GM23338 (cell line): Measurements from ENCODE around the gene FAM20A. TPM values are rescaled to one million over a fixed set of nuclear protein-coding genes. Genes with fewer than 3 reads are reported as not detected.

ENCODE experiments used
- ATAC-seq: fragments of 200-7000 bp; cut with Tn5 transposase; 3 replicates; pipeline ENCODE4 v1.9.1; 2020
- DNase-seq: peaks from one replicate; pipeline ENCODE4 v3.0.0-alpha.2; 2015; ENCODE audit warnings: low spot score
- H2AFZ ChIP-seq: fragments of 200-600 bp; sonication (generic); 2 replicates; pipeline ENCODE4 v1.8.0; 2016; ENCODE audit warnings: antibody characterized with exemption, mild to moderate bottlenecking, moderate library complexity
- H3F3A ChIP-seq: fragments of 200-600 bp; sonication (generic); replicated peaks from 2 replicates; pipeline ENCODE4 v1.8.0; 2017; ENCODE audit warnings: antibody characterized with exemption, mixed run types, low read depth
- H3K27ac ChIP-seq: fragments of 200-600 bp; sonication (generic); 2 replicates; pipeline ENCODE4 v1.6.1; 2016; ENCODE audit warnings: low read depth
- H3K27me3 ChIP-seq: fragments of 200-600 bp; sonication (generic); 2 replicates; pipeline ENCODE4 v1.8.0; 2016; ENCODE audit warnings: mild to moderate bottlenecking, mixed run types, moderate library complexity; ENCODE audit not compliant: insufficient read depth
- H3K36me3 ChIP-seq: fragments of 200-600 bp; sonication (generic); 2 replicates; pipeline ENCODE4 v1.8.0; 2016; ENCODE audit warnings: mild to moderate bottlenecking; ENCODE audit not compliant: insufficient read depth
- H3K4me1 ChIP-seq: fragments of 200-600 bp; sonication (generic); 2 replicates; pipeline ENCODE4 v1.8.0; 2016; ENCODE audit warnings: mild to moderate bottlenecking, moderate library complexity; ENCODE audit not compliant: insufficient read depth
- H3K4me2 ChIP-seq: fragments of 200-600 bp; sonication (generic); 2 replicates; pipeline ENCODE4 v1.7.1; 2017; ENCODE audit warnings: mixed run types
- H3K4me3 ChIP-seq: fragments of 200-600 bp; sonication (generic); 2 replicates; pipeline ENCODE4 v1.6.1; 2016; ENCODE audit warnings: mixed run types
- H3K79me2 ChIP-seq: fragments of 200-600 bp; sonication (generic); replicated peaks from 2 replicates; pipeline ENCODE4 v1.8.0; 2017; ENCODE audit warnings: mild to moderate bottlenecking; ENCODE audit not compliant: insufficient read depth
- H3K9me2 ChIP-seq: fragments of 200-600 bp; sonication (generic); 2 replicates; pipeline ENCODE4 v1.8.0; 2017; ENCODE audit not compliant: insufficient read depth
- H4K20me1 ChIP-seq: fragments of 200-600 bp; sonication (generic); replicated peaks from 2 replicates; pipeline ENCODE4 v1.8.0; 2017; ENCODE audit warnings: mild to moderate bottlenecking; ENCODE audit not compliant: insufficient read depth
- H3K27ac Mint-ChIP-seq: 2 replicates; pipeline ENCODE4 v1.8.0; 2020; ENCODE audit warnings: inconsistent platforms, mild to moderate bottlenecking, moderate library complexity, mixed read lengths
- H3K27me3 Mint-ChIP-seq: 3 replicates; pipeline ENCODE4 v1.8.0; 2022; ENCODE audit warnings: low read depth, mild to moderate bottlenecking, moderate library complexity, mixed read lengths, inconsistent platforms; ENCODE audit not compliant: insufficient read depth, poor library complexity
- H3K36me3 Mint-ChIP-seq: 3 replicates; pipeline ENCODE4 v1.8.0; 2021; ENCODE audit warnings: low read depth, mild to moderate bottlenecking, inconsistent platforms, moderate library complexity, mixed read lengths
- H3K4me1 Mint-ChIP-seq: 3 replicates; pipeline ENCODE4 v1.8.0; 2020; ENCODE audit warnings: mild to moderate bottlenecking, inconsistent platforms, mixed read lengths
- H3K4me3 Mint-ChIP-seq: 3 replicates; pipeline ENCODE4 v1.8.0; 2021; ENCODE audit warnings: moderate library complexity, mild to moderate bottlenecking, inconsistent platforms, mixed read lengths
- H3K9me3 Mint-ChIP-seq: 3 replicates; pipeline ENCODE4 v1.8.0; 2020; ENCODE audit warnings: moderate library complexity, mild to moderate bottlenecking, inconsistent platforms, mixed read lengths
- CREB1 ChIP-seq: fragments of 250-450 bp; sonication (Bioruptor Pico); IDR thresholded peaks from 2 replicates; pipeline ENCODE4 v1.5.0; 2020; ENCODE audit warnings: low read depth, mild to moderate bottlenecking, moderate library complexity
- CTCF ChIP-seq, 2 experiments: fragments of 200-600 bp in 1 of 2; sonication (generic) in 1 of 2; conservative IDR thresholded peaks; 2 replicates each; pipeline versions ENCODE4 v1.5.1 to v1.6.1; 2016 to 2017; ENCODE audit warnings: antibody characterized with exemption in 2 of 2, low read depth in 2 of 2, mild to moderate bottlenecking in 2 of 2, moderate library complexity in 1 of 2
- ETS1 ChIP-seq: IDR thresholded peaks from 2 replicates; pipeline ENCODE4 v1.6.1; 2016; ENCODE audit warnings: antibody characterized with exemption
- EZH2 ChIP-seq: fragments of 200-600 bp; sonication (generic); IDR thresholded peaks from one replicate; pipeline ENCODE4 v1.8.0; 2017; ENCODE audit warnings: antibody characterized with exemption, mild to moderate bottlenecking, low read depth; ENCODE audit not compliant: unreplicated experiment
- EZH2phosphoT487 ChIP-seq: fragments of 200-600 bp; sonication (generic); IDR thresholded peaks from one replicate; pipeline ENCODE4 v1.8.1; 2018; ENCODE audit warnings: antibody characterized with exemption; ENCODE audit not compliant: unreplicated experiment
- JUNB ChIP-seq: IDR thresholded peaks from one replicate; pipeline ENCODE4 v1.6.1; 2016; ENCODE audit warnings: antibody characterized with exemption; ENCODE audit not compliant: unreplicated experiment
- NANOG ChIP-seq: IDR thresholded peaks from 2 replicates; pipeline ENCODE4 v1.6.1; 2016; ENCODE audit warnings: antibody characterized with exemption, borderline replicate concordance
- POLR2AphosphoS5 ChIP-seq: IDR thresholded peaks from 2 replicates; pipeline ENCODE4 v1.6.1; 2016; ENCODE audit warnings: antibody characterized with exemption, low read depth
- STAT1 ChIP-seq: IDR thresholded peaks from one replicate; pipeline ENCODE4 v1.6.1; 2016; ENCODE audit warnings: antibody characterized with exemption; ENCODE audit not compliant: unreplicated experiment
- ZNF114 ChIP-seq: fragments of 250-450 bp; sonication (Bioruptor Pico); IDR thresholded peaks from 2 replicates; pipeline ENCODE4 v1.5.0; 2020; ENCODE audit warnings: mild to moderate bottlenecking, moderate library complexity
- ZNF331 ChIP-seq: fragments of 250-450 bp; sonication (Bioruptor Pico); IDR thresholded peaks from 2 replicates; pipeline ENCODE4 v1.5.0; 2020; ENCODE audit warnings: low read depth, mild to moderate bottlenecking, moderate library complexity
- polyA plus RNA-seq: library from polyadenylated mRNA; unstranded; fragments of >200 nt; fragmentation: Nextera tagmentation; extraction: Ambion mirVana; gene quantifications from 2 replicates; pipeline ENCODE4 v1.2.1, GENCODE V29; 2016
- total RNA-seq: library from RNA; depleted of rRNA; stranded (reverse); fragments of >200 nt; shearing (Covaris generic); gene quantifications from 2 replicates; pipeline ENCODE4 v1.2.3, GENCODE V29; 2014
- TF ChIP-seq, protein P1 (sequence below): IDR thresholded peaks from one replicate; pipeline ENCODE4 v1.6.1; 2018; ENCODE audit warnings: antibody characterized with exemption; ENCODE audit not compliant: unreplicated experiment
- TF ChIP-seq, protein P2 (sequence below): fragments of 250-450 bp; sonication (Bioruptor Pico); IDR thresholded peaks from 2 replicates; pipeline ENCODE4 v1.5.0; 2020; ENCODE audit warnings: mild to moderate bottlenecking, moderate library complexity

The FAM20A gene
- total and polyA plus RNA-seq, 2 experiments from 2014 or later: 1.3 to 1.6 TPM

DNA sequence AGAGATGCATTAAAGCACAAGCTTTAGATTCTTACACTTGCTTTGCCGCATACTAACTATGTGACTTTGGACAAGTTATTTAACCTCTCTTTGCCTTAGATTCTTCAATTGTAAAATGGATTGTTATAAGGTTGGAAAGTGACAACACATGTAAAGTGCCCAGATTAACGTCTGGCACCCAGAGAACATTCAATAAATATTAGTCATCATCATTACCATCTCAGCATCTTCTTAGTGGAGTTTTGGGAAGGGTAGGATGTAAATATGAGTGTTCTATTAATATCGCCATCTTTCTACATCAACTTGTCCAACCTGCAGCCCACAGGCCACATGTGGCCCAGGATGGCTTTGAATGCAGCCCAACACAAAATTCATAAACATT, 27.4 kb upstream of the FAM20A start:
- no peaks in the 10 kb centered on the region for H3K79me2 ChIP-seq
- no peaks in the 10 kb centered on the region for H4K20me1 ChIP-seq
- no peaks in the 10 kb centered on the region for H3K4me1 ChIP-seq
- no peak for ATAC-seq
- H3K4me3 ChIP-seq: no peak overlapping the region
- no peaks in the 10 kb centered on the region for H3K9me3 Mint-ChIP-seq
- no peak for DNase-seq
- H3K4me3 Mint-ChIP-seq: no peak overlapping the region
- no peak overlapping the region for H3K27ac ChIP-seq
- H3F3A ChIP-seq: no peaks in the 10 kb centered on the region
- H2AFZ ChIP-seq: no peak overlapping the region; the same call in 1 of the 2 replicates
- no peaks in the 10 kb centered on the region for H3K27me3 ChIP-seq
- no peaks in the 10 kb centered on the region for H3K27me3 Mint-ChIP-seq
- H3K4me1 Mint-ChIP-seq: no peaks in the 10 kb centered on the region; the same call in 2 of the 3 replicates
- no peaks in the 10 kb centered on the region for H3K36me3 ChIP-seq
- no peaks in the 10 kb centered on the region for H3K9me2 ChIP-seq
- H3K4me2 ChIP-seq: no peak overlapping the region
- TF ChIP-seq, protein P1, sequence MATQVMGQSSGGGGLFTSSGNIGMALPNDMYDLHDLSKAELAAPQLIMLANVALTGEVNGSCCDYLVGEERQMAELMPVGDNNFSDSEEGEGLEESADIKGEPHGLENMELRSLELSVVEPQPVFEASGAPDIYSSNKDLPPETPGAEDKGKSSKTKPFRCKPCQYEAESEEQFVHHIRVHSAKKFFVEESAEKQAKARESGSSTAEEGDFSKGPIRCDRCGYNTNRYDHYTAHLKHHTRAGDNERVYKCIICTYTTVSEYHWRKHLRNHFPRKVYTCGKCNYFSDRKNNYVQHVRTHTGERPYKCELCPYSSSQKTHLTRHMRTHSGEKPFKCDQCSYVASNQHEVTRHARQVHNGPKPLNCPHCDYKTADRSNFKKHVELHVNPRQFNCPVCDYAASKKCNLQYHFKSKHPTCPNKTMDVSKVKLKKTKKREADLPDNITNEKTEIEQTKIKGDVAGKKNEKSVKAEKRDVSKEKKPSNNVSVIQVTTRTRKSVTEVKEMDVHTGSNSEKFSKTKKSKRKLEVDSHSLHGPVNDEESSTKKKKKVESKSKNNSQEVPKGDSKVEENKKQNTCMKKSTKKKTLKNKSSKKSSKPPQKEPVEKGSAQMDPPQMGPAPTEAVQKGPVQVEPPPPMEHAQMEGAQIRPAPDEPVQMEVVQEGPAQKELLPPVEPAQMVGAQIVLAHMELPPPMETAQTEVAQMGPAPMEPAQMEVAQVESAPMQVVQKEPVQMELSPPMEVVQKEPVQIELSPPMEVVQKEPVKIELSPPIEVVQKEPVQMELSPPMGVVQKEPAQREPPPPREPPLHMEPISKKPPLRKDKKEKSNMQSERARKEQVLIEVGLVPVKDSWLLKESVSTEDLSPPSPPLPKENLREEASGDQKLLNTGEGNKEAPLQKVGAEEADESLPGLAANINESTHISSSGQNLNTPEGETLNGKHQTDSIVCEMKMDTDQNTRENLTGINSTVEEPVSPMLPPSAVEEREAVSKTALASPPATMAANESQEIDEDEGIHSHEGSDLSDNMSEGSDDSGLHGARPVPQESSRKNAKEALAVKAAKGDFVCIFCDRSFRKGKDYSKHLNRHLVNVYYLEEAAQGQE: no peak
- no peak for TF ChIP-seq EZH2
- TF ChIP-seq CTCF (conservative IDR thresholded peaks at IDR 0.05; ENCODE audit: low read depth in 2 of 2): no peak
- TF ChIP-seq, protein P2, sequence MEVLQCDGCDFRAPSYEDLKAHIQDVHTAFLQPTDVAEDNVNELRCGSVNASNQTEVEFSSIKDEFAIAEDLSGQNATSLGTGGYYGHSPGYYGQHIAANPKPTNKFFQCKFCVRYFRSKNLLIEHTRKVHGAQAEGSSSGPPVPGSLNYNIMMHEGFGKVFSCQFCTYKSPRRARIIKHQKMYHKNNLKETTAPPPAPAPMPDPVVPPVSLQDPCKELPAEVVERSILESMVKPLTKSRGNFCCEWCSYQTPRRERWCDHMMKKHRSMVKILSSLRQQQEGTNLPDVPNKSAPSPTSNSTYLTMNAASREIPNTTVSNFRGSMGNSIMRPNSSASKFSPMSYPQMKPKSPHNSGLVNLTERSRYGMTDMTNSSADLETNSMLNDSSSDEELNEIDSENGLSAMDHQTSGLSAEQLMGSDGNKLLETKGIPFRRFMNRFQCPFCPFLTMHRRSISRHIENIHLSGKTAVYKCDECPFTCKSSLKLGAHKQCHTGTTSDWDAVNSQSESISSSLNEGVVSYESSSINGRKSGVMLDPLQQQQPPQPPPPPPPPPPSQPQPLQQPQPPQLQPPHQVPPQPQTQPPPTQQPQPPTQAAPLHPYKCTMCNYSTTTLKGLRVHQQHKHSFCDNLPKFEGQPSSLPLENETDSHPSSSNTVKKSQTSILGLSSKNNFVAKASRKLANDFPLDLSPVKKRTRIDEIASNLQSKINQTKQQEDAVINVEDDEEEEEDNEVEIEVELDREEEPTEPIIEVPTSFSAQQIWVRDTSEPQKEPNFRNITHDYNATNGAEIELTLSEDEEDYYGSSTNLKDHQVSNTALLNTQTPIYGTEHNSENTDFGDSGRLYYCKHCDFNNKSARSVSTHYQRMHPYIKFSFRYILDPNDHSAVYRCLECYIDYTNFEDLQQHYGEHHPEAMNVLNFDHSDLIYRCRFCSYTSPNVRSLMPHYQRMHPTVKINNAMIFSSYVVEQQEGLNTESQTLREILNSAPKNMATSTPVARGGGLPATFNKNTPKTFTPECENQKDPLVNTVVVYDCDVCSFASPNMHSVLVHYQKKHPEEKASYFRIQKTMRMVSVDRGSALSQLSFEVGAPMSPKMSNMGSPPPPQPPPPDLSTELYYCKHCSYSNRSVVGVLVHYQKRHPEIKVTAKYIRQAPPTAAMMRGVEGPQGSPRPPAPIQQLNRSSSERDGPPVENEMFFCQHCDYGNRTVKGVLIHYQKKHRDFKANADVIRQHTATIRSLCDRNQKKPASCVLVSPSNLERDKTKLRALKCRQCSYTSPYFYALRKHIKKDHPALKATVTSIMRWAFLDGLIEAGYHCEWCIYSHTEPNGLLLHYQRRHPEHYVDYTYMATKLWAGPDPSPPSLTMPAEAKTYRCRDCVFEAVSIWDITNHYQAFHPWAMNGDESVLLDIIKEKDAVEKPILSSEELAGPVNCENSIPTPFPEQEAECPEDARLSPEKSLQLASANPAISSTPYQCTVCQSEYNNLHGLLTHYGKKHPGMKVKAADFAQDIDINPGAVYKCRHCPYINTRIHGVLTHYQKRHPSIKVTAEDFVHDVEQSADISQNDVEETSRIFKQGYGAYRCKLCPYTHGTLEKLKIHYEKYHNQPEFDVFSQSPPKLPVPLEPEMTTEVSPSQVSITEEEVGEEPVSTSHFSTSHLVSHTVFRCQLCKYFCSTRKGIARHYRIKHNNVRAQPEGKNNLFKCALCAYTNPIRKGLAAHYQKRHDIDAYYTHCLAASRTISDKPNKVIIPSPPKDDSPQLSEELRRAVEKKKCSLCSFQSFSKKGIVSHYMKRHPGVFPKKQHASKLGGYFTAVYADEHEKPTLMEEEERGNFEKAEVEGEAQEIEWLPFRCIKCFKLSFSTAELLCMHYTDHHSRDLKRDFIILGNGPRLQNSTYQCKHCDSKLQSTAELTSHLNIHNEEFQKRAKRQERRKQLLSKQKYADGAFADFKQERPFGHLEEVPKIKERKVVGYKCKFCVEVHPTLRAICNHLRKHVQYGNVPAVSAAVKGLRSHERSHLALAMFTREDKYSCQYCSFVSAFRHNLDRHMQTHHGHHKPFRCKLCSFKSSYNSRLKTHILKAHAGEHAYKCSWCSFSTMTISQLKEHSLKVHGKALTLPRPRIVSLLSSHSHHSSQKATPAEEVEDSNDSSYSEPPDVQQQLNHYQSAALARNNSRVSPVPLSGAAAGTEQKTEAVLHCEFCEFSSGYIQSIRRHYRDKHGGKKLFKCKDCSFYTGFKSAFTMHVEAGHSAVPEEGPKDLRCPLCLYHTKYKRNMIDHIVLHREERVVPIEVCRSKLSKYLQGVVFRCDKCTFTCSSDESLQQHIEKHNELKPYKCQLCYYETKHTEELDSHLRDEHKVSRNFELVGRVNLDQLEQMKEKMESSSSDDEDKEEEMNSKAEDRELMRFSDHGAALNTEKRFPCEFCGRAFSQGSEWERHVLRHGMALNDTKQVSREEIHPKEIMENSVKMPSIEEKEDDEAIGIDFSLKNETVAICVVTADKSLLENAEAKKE: no peak
- no peak for TF ChIP-seq JUNB
- TF ChIP-seq ZNF114 (CRISPR knock-in tag): no peak
- no peak for TF ChIP-seq ETS1
- no peak for TF ChIP-seq STAT1
- TF ChIP-seq EZH2phosphoT487: no peak
- no peak for TF ChIP-seq POLR2AphosphoS5
- TF ChIP-seq NANOG: no peak
- TF ChIP-seq ZNF331 (CRISPR knock-in tag): no peak
- TF ChIP-seq CREB1: no peak
- no peaks in the 10 kb centered on the region for H3K36me3 Mint-ChIP-seq
- H3K27ac Mint-ChIP-seq: no peak overlapping the region
